Right atrium auricular region (tissue), 2 donors: ENCODE results near the gene CDC42EP1. TPM values are rescaled to one million over a fixed set of nuclear protein-coding genes. Genes with fewer than 3 reads are reported as not detected.

ENCODE experiments used
- DNase-seq: peaks from one replicate; pipeline ENCODE4 v3.0.0-alpha.2; 2019; ENCODE audit warnings: low spot score
- H3K27ac ChIP-seq, 2 donors: fragments of 200-600 bp; sonication (generic); 1 replicate in 1 of 2; 2 replicates in 1 of 2; pipeline ENCODE4 v1.5.1; 2016 to 2019
- H3K27me3 ChIP-seq, 2 donors: fragments of 200-600 bp; sonication (generic); one replicate each; pipeline versions ENCODE4 v1.5.1 to v1.6.0; 2017 to 2019
- H3K36me3 ChIP-seq: fragments of 200-600 bp; sonication (generic); one replicate; pipeline ENCODE4 v1.5.1; 2016
- H3K4me1 ChIP-seq, 2 donors: fragments of 200-600 bp; sonication (generic); one replicate each; pipeline versions ENCODE4 v1.5.1 to v1.6.0; 2017 to 2019
- H3K4me3 ChIP-seq, 2 donors: fragments of 200-600 bp; sonication (generic); 1 replicate in 1 of 2; 2 replicates in 1 of 2; pipeline ENCODE4 v1.5.1; 2017 to 2019; ENCODE audit warnings: mild to moderate bottlenecking in 1 of 2, moderate library complexity in 1 of 2
- H3K9me3 ChIP-seq, 2 donors: fragments of 200-600 bp; sonication (generic); one replicate each; pipeline ENCODE4 v1.5.1; 2019
- CTCF ChIP-seq, 2 donors: fragments of 200-600 bp; sonication (generic); IDR thresholded peaks; one replicate each; pipeline ENCODE4 v1.5.1; 2019; ENCODE audit warnings: antibody characterized with exemption in 2 of 2
- total RNA-seq, 2 donors: library from RNA; depleted of rRNA; stranded (reverse); fragments of >200 nt; gene quantifications; one replicate each; pipeline ENCODE4 v1.1.0, GENCODE V29; 2016

CDC42EP1 gene, protein sequence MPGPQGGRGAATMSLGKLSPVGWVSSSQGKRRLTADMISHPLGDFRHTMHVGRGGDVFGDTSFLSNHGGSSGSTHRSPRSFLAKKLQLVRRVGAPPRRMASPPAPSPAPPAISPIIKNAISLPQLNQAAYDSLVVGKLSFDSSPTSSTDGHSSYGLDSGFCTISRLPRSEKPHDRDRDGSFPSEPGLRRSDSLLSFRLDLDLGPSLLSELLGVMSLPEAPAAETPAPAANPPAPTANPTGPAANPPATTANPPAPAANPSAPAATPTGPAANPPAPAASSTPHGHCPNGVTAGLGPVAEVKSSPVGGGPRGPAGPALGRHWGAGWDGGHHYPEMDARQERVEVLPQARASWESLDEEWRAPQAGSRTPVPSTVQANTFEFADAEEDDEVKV
- total RNA-seq = 10 to 100 TPM; 20.7 to 34.8 TPM

- Histone ChIP-seq H3K4me1 (peaks cover 0 to 69% of the 10 kb centered on the region in 2 donors), H3K9me3 (no peaks in the 10 kb centered on the region), H3K4me3 (peak within 1 kb of the TSS; percentile 74 to 78), H3K36me3 (no peaks in the 10 kb centered on the region), H3K27ac (peak within 1 kb of the TSS; percentile 94 to 98), H3K27me3 (no peaks in the 10 kb centered on the region)
- TF ChIP-seq CTCF (IDR thresholded peaks at IDR 0.05) = no peak
- DNase-seq = no peak
These were observed at the start of gene CDC42EP1 for GRCh38 chr22:37559901-37560607. Gene CDC42EP1 (plus strand): TSS chr22:37560480. CDS start chr22:37566350, 5,870 bp downstream.

DNA sequence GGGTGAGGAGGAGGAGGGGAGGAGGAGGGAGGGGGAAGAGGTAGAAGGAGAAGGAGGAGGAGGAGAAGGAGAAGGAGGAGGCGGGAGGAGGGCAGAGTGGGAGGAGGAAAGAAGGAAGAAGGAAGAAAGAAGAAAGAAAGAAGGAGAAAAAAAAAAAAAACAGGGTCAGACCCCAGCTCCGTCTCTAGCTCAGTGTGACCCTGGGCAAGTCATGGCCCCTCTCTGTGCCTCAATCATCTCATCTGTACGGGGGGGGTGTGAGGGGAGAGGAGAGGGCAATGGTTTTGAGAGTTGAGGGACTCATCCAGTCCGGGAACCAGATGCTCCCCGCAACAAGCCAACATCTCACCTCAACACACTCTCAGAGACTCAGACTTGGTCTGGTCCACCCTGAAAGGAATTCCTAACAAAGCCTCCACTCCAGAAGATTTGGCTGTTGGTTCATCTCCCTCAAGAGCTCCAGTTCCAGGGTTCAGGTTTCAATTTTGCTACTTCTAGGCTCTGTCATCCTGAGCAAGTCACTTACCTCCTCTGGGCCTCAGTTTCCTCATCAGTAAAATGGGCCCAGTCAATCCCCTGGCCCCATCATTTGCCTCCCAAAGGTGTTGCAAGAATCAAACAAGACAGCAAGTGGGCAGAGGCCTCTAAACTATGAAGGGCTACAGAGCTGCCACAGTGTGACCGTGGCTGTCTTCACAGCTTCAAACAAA is 48.7 kb upstream of the CDC42EP1 start:
- no peak for DNase-seq
- Histone ChIP-seq H3K4me1 (peaks cover 0 to 38% of the 10 kb centered on the region in 2 donors), H3K27me3 (no peaks in the 10 kb centered on the region), H3K9me3 (no peaks in the 10 kb centered on the region), H3K27ac (no peak overlapping the region), H3K4me3 (no peak overlapping the region), H3K36me3 (no peaks in the 10 kb centered on the region)
- no peak for TF ChIP-seq CTCF (IDR thresholded peaks at IDR 0.05)

DNA sequence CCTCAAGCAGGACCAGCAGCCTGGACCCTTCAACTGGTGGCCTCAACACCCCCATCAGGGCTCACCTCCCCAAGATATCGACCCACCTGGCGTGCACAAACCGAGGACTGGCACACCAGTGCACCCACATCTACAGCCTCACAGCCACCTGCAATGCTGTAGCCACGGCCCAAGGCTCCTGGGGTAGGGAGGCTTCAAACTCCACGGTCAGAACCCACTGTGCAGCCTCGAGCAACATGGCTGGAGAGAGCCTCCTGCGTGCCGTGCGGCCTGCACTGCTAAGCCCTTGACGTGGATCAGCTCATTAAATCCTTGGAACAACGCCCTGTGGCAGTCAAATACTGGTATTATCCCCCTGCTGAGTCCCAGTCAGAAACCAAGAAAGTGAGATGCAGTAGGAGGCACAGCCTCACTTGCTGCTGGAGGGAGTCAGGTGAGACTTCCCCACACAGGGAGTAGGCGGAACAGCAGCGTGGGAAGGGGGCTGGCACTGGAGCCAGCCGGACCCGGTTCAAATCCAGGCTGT is 45.7 kb upstream of the CDC42EP1 start:
- Histone ChIP-seq H3K27me3 (no peaks in the 10 kb centered on the region), H3K27ac (no peak overlapping the region), H3K4me3 (no peak overlapping the region), H3K4me1 (peaks cover 0 to 31% of the 10 kb centered on the region in 2 donors), H3K9me3 (no peaks in the 10 kb centered on the region), H3K36me3 (no peaks in the 10 kb centered on the region)
- DNase-seq = no peak
- TF ChIP-seq CTCF (IDR thresholded peaks at IDR 0.05) = no peak

- H3K27ac ChIP-seq = no peak overlapping the region
- no peaks in the 10 kb centered on the region for H3K36me3 ChIP-seq
- no peaks in the 10 kb centered on the region for H3K9me3 ChIP-seq
- no peak for TF ChIP-seq CTCF (IDR thresholded peaks at IDR 0.05)
- DNase-seq = no peak
- no peaks in the 10 kb centered on the region for H3K27me3 ChIP-seq
- H3K4me1 ChIP-seq = peaks cover 0 to 35% of the 10 kb centered on the region in 2 donors
- no peak overlapping the region for H3K4me3 ChIP-seq
These were observed 44.4 kb upstream of the CDC42EP1 start for GRCh38 chr22:37515901-37516300.

DNA sequence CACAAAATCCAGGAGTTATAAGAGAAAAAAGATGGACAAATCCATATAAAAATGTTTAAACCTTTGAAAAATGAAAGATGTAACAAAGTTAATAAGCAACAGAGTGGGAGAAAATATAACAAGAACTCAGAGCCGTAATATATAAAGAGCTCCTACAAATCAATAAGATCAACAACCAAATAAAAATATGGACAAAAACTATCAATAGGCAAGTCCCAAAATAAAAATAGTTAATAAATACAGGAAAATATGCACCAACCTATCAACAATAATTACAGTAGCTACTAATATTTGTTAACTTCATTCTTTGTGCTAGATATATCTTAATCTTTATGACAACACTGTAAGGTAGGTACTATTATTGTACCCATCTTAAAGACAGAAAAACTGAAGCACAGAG is 43.8 kb upstream of the CDC42EP1 start:
- H3K4me1 ChIP-seq = peaks cover 0 to 39% of the 10 kb centered on the region in 2 donors
- no peak for TF ChIP-seq CTCF (IDR thresholded peaks at IDR 0.05)
- DNase-seq = no peak
- no peaks in the 10 kb centered on the region for H3K27me3 ChIP-seq
- no peak overlapping the region for H3K27ac ChIP-seq
- no peaks in the 10 kb centered on the region for H3K9me3 ChIP-seq
- H3K36me3 ChIP-seq = no peaks in the 10 kb centered on the region
- no peak overlapping the region for H3K4me3 ChIP-seq
